ENCODE data around the gene EID3.

EID3 gene

DNA sequence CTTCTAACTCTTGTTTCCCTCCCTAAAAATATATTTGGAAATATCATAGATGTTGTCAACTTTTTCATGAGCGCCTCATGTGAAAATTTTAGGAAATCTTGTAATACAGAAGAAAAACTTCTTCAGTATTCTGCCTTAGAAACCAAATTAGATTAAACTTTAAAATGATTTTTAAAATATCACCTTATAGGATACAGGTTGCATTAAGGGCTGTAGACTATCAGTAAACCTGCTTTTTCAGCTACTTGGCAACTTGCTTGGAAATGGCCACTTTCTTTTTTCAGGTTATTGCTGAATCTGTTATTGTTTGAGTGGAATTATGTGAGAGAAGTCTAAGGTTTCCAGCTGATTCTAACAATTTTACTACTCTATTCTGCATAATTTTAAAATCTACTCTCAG is 9.1 kb downstream of the EID3 start:
- H3K4me1 ChIP-seq (ENCODE audit: control insufficient read depth in 5 of 5, insufficient read depth in 5 of 5, low read length in 5 of 5), result peaks cover 0 to 2% (median under 1%) of the 10 kb centered on the region in 5 donors
- no peaks in the 10 kb centered on the region for H3K9me3 ChIP-seq (ENCODE audit: control insufficient read depth in 5 of 5, low read length in 5 of 5)
- H3K27ac ChIP-seq (ENCODE audit: low read depth, low read length), result no peak overlapping the region
- no peak overlapping the region for H3K9ac ChIP-seq (ENCODE audit: low read length in 5 of 5)
- no peaks in the 10 kb centered on the region for H3K27me3 ChIP-seq (ENCODE audit: control insufficient read depth in 5 of 5, insufficient read depth in 4 of 5, low read length in 5 of 5)
- H3K4me3 ChIP-seq (ENCODE audit: low read depth in 1 of 5, low read length in 5 of 5), result no peak overlapping the region
- H3K36me3 ChIP-seq (ENCODE audit: control insufficient read depth in 5 of 5, insufficient read depth in 5 of 5, low read length in 5 of 5), result peaks cover 35 to 61% (median 44%) of the 10 kb centered on the region in 5 donors

DNA sequence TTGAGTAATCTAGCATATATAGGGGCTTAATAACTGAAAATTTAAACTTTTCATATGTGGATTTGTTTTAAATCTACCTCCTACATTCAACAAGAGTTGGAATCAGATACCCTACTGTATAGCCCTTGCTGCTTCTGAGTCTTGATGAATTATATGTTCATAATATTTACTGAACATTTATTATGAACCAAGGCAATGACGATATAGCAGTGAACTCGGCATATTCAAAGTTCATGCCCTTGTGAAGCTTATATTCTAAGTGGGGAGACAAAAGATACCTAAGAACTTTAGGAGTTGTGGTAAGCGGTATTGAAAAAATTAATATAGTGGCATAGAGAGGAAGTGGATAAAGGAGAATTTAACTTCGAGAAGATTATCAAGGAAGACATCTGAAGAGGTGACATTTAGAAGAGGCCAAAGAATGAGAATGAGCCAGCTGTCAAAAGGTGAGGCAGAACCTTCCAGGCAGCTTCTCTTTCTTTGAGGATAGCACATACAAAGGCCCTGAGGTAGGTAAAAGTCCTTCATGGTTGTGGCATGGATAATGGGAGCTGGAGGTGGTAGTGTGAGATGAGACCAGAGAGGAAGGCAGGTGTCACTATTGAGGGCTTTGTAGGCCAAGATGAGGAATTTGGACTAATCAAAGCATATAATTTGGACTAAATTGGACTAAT is 10.2 kb downstream of the EID3 start:
- H3K4me1 ChIP-seq (ENCODE audit: control insufficient read depth in 5 of 5, insufficient read depth in 5 of 5, low read length in 5 of 5), result no peaks in the 10 kb centered on the region
- no peak overlapping the region for H3K27ac ChIP-seq (ENCODE audit: low read depth, low read length)
- no peak overlapping the region for H3K4me3 ChIP-seq (ENCODE audit: low read depth in 1 of 5, low read length in 5 of 5)
- no peaks in the 10 kb centered on the region for H3K27me3 ChIP-seq (ENCODE audit: control insufficient read depth in 5 of 5, insufficient read depth in 4 of 5, low read length in 5 of 5)
- H3K9me3 ChIP-seq (ENCODE audit: control insufficient read depth in 5 of 5, low read length in 5 of 5), result no peaks in the 10 kb centered on the region
- no peak overlapping the region for H3K9ac ChIP-seq (ENCODE audit: low read length in 5 of 5)
- peaks cover 35 to 70% (median 47%) of the 10 kb centered on the region in 5 donors for H3K36me3 ChIP-seq (ENCODE audit: control insufficient read depth in 5 of 5, insufficient read depth in 5 of 5, low read length in 5 of 5)

DNA sequence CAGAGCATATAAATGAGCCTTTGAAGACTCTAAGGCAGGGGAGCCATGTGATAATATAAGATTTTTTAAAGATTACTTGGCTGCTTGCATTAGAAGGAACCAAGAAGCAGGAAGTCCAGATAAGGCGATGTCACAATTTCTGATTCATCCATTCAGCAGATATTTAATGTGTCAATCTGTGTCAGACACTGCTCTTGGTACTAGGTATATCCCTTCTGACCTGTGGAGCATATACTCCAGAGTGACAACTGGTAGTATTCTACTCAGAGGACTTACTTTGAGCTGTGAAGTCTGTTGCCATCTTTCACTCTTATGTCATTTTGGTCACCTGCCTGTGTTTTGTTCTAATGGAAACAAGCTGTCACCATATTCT is 10.7 kb downstream of the EID3 start:
- no peak overlapping the region for H3K27ac ChIP-seq (ENCODE audit: low read depth, low read length)
- H3K36me3 ChIP-seq (ENCODE audit: control insufficient read depth in 5 of 5, insufficient read depth in 5 of 5, low read length in 5 of 5), result peaks cover 41 to 75% (median 50%) of the 10 kb centered on the region in 5 donors
- no peaks in the 10 kb centered on the region for H3K4me1 ChIP-seq (ENCODE audit: control insufficient read depth in 5 of 5, insufficient read depth in 5 of 5, low read length in 5 of 5)
- H3K27me3 ChIP-seq (ENCODE audit: control insufficient read depth in 5 of 5, insufficient read depth in 4 of 5, low read length in 5 of 5), result no peaks in the 10 kb centered on the region
- H3K4me3 ChIP-seq (ENCODE audit: low read depth in 1 of 5, low read length in 5 of 5), result no peak overlapping the region
- no peaks in the 10 kb centered on the region for H3K9me3 ChIP-seq (ENCODE audit: control insufficient read depth in 5 of 5, low read length in 5 of 5)
- H3K9ac ChIP-seq (ENCODE audit: low read length in 5 of 5), result no peak overlapping the region

DNA sequence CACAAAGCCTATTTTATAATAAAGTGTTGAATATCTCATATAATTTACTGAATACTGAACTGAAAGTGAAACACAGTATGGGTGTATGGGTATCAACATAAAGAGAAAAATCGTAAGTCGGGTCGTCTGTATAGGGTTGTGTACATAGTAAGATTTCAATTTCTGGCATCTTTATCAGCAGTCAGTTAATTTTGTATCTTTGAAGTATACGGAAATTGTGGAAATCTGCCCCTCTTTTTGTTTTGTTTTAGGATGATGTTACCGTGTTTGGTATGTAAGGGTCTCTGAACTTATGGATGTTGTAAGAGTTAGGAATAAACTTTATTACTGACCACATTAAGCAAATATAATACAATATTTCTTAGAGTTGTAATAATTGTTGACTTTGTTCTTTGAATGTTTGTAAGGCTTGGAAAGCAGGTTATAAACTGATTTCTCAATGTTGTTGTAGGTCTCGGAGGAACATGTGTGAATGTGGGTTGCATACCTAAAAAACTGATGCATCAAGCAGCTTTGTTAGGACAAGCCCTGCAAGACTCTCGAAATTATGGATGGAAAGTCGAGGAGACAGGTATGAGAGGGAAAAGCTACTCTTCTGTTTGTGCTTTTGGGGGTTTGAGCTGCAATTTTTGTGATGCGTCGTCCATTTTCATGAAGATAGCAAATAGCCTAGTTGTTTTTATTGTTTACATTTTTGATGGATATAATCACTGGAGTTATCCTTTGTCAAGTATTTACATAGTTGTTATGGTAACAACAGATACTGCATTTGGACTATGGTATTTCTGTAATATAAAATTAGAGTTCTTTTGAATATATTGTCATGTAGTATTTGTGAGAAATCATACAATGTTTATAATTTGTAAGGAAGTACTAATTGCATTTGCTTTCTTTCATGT is 12.0 kb downstream of the EID3 start:
- Histone ChIP-seq H3K4me1 (ENCODE audit: control insufficient read depth in 5 of 5, insufficient read depth in 5 of 5, low read length in 5 of 5) (no peaks in the 10 kb centered on the region), H3K9ac (ENCODE audit: low read length in 5 of 5) (no peak overlapping the region), H3K9me3 (ENCODE audit: control insufficient read depth in 5 of 5, low read length in 5 of 5) (no peaks in the 10 kb centered on the region), H3K27ac (ENCODE audit: low read depth, low read length) (no peak overlapping the region), H3K4me3 (ENCODE audit: low read depth in 1 of 5, low read length in 5 of 5) (no peak overlapping the region), H3K36me3 (ENCODE audit: control insufficient read depth in 5 of 5, insufficient read depth in 5 of 5, low read length in 5 of 5) (peaks cover 51 to 85% (median 63%) of the 10 kb centered on the region in 5 donors), H3K27me3 (ENCODE audit: control insufficient read depth in 5 of 5, insufficient read depth in 4 of 5, low read length in 5 of 5) (no peaks in the 10 kb centered on the region)

DNA sequence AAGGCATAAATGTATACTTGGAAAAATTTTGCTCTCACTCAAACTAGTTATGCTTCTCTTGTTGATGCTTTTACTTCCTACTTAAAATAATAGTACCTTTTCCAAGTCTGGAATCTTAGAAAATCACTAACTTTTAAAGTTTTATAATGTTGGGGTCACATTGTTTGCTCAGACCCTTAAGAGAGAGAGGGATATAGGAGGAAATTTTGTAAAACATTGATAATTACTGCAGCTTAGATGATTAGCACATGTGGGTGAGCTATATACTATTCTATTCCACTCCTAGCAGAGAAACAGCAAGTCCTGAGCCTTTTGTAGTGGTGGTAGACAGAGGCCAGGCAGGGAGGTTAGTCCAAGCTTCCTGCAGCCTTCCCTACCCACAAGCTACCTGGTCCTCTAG is 13.4 kb downstream of the EID3 start:
- peaks cover 61 to 94% (median 76%) of the 10 kb centered on the region in 5 donors for H3K36me3 ChIP-seq (ENCODE audit: control insufficient read depth in 5 of 5, insufficient read depth in 5 of 5, low read length in 5 of 5)
- no peak overlapping the region for H3K9ac ChIP-seq (ENCODE audit: low read length in 5 of 5)
- H3K9me3 ChIP-seq (ENCODE audit: control insufficient read depth in 5 of 5, low read length in 5 of 5), result no peaks in the 10 kb centered on the region
- no peak overlapping the region for H3K4me3 ChIP-seq (ENCODE audit: low read depth in 1 of 5, low read length in 5 of 5)
- H3K4me1 ChIP-seq (ENCODE audit: control insufficient read depth in 5 of 5, insufficient read depth in 5 of 5, low read length in 5 of 5), result no peaks in the 10 kb centered on the region
- H3K27me3 ChIP-seq (ENCODE audit: control insufficient read depth in 5 of 5, insufficient read depth in 4 of 5, low read length in 5 of 5), result no peaks in the 10 kb centered on the region
- no peak overlapping the region for H3K27ac ChIP-seq (ENCODE audit: low read depth, low read length)

DNA sequence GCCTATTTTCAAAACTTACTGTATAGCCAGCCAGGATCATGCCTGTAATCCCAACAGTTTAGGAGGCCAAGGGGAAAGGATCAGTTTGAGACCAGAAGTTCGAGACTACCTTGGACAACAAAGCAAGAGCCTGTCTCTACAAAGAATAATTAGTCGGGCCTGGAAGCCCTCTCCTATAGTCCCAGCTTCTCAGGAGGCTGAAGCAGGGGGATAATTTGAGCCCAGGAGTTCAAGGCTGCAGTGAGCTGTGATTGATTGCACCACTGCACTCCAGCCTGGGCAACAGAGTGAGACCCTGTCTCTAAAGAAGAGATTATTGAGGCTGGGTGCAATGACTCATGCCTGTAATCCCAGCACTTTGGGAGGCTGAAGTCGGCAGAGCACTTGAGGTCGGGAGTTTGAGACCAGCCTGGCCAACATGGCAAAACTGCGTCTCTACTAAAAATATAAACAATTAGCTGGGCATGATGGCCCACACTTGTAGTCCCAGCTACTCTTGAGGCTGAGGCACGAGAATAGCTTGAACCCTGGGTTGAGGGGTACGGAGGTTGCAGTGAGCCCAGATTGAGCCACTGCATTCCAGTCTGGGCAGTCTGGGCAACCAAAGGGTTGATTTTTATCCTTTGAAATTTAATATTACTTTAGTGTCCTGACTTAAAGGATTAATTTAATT is 14.1 kb downstream of the EID3 start:
- Histone ChIP-seq H3K4me1 (ENCODE audit: control insufficient read depth in 5 of 5, insufficient read depth in 5 of 5, low read length in 5 of 5) (no peaks in the 10 kb centered on the region), H3K9me3 (ENCODE audit: control insufficient read depth in 5 of 5, low read length in 5 of 5) (no peaks in the 10 kb centered on the region), H3K4me3 (ENCODE audit: low read depth in 1 of 5, low read length in 5 of 5) (no peak overlapping the region), H3K36me3 (ENCODE audit: control insufficient read depth in 5 of 5, insufficient read depth in 5 of 5, low read length in 5 of 5) (peaks cover 58 to 94% (median 71%) of the 10 kb centered on the region in 5 donors), H3K27me3 (ENCODE audit: control insufficient read depth in 5 of 5, insufficient read depth in 4 of 5, low read length in 5 of 5) (no peaks in the 10 kb centered on the region), H3K27ac (ENCODE audit: low read depth, low read length) (no peak overlapping the region), H3K9ac (ENCODE audit: low read length in 5 of 5) (no peak overlapping the region)

DNA sequence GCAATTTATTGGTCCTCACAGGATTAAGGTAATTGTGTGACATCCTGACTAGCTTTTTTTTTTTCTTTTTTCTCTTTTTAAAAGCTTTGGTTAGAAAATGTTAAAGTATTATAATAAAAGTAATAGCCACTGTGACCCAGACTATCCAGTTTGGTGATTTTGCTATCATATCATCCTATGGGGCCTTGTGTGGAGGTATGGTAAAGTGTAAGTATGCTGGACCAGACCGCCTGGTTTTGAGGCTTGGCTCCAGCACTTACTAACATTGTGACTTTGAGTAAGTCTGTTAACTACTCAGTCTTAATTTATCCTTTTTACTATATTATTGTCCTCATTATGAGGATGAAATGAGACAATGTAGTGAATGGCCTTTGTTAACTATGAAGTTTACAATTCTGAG is 15.5 kb downstream of the EID3 start:
- H3K36me3 ChIP-seq (ENCODE audit: control insufficient read depth in 5 of 5, insufficient read depth in 5 of 5, low read length in 5 of 5), result peaks cover 49 to 80% (median 61%) of the 10 kb centered on the region in 5 donors
- no peak overlapping the region for H3K27ac ChIP-seq (ENCODE audit: low read depth, low read length)
- no peak overlapping the region for H3K4me3 ChIP-seq (ENCODE audit: low read depth in 1 of 5, low read length in 5 of 5)
- no peaks in the 10 kb centered on the region for H3K4me1 ChIP-seq (ENCODE audit: control insufficient read depth in 5 of 5, insufficient read depth in 5 of 5, low read length in 5 of 5)
- no peak overlapping the region for H3K9ac ChIP-seq (ENCODE audit: low read length in 5 of 5)
- H3K9me3 ChIP-seq (ENCODE audit: control insufficient read depth in 5 of 5, low read length in 5 of 5), result no peaks in the 10 kb centered on the region
- no peaks in the 10 kb centered on the region for H3K27me3 ChIP-seq (ENCODE audit: control insufficient read depth in 5 of 5, insufficient read depth in 4 of 5, low read length in 5 of 5)

DNA sequence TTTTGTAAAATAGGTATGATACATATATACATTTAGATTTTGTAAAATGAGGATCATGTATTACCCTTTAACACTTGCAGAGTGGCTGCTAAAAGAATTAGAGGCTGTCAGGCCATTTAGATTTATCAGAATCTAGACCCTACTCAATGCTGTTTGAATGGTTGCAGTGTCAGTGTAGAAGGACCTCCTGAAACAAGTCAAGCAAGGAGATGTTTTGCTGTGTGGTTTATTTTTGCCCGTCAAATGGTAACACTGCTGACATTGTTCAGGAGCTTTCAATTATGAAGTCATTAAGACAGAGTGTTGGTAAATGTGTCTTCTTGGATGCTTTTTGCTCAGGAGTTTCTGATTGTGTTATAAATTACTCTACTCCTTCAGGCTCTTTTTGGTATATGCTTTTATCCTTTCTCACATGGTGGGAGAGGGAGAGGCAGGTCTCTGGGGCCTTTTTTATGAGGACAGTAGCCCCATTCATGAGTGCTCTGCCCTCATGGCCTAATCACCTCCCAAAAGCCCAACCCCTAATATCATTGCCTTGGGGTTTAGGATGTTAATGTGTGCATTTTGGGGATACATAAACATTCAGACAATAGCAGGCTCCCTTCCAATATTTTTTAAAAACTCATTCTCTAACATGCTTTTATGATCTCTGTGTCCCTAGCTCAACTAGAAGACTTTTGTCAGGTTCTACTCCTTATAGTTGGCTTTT is 16.5 kb downstream of the EID3 start:
- no peak overlapping the region for H3K4me3 ChIP-seq (ENCODE audit: low read depth in 1 of 5, low read length in 5 of 5)
- H3K4me1 ChIP-seq (ENCODE audit: control insufficient read depth in 5 of 5, insufficient read depth in 5 of 5, low read length in 5 of 5), result no peaks in the 10 kb centered on the region
- no peaks in the 10 kb centered on the region for H3K9me3 ChIP-seq (ENCODE audit: control insufficient read depth in 5 of 5, low read length in 5 of 5)
- H3K27me3 ChIP-seq (ENCODE audit: control insufficient read depth in 5 of 5, insufficient read depth in 4 of 5, low read length in 5 of 5), result no peaks in the 10 kb centered on the region
- no peak overlapping the region for H3K27ac ChIP-seq (ENCODE audit: low read depth, low read length)
- H3K9ac ChIP-seq (ENCODE audit: low read length in 5 of 5), result no peak overlapping the region
- peaks cover 47 to 78% (median 61%) of the 10 kb centered on the region in 5 donors for H3K36me3 ChIP-seq (ENCODE audit: control insufficient read depth in 5 of 5, insufficient read depth in 5 of 5, low read length in 5 of 5)

DNA sequence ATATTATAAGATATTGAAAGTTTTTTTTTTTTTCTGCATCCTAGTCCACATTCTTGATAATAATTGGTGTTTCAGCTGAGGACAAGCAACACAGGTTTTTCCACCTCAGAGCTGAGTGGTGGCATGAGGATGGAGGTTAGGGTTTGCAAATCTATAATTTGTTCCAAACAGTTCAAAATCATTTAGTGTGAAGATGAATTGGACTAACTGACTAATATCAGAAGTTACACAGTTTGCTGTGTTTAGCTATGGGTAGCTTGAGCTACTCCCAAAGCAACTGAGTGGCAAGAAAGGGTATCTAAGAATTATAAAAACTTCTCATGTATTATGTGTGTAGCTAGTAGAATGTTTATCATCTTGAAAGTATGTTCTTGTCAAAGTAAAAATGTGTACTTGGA is 17.1 kb downstream of the EID3 start:
- Histone ChIP-seq H3K9me3 (ENCODE audit: control insufficient read depth in 5 of 5, low read length in 5 of 5) (no peaks in the 10 kb centered on the region), H3K4me3 (ENCODE audit: low read depth in 1 of 5, low read length in 5 of 5) (no peak overlapping the region), H3K9ac (ENCODE audit: low read length in 5 of 5) (no peak overlapping the region), H3K27ac (ENCODE audit: low read depth, low read length) (no peak overlapping the region), H3K4me1 (ENCODE audit: control insufficient read depth in 5 of 5, insufficient read depth in 5 of 5, low read length in 5 of 5) (no peaks in the 10 kb centered on the region), H3K36me3 (ENCODE audit: control insufficient read depth in 5 of 5, insufficient read depth in 5 of 5, low read length in 5 of 5) (peaks cover 49 to 78% (median 58%) of the 10 kb centered on the region in 5 donors), H3K27me3 (ENCODE audit: control insufficient read depth in 5 of 5, insufficient read depth in 4 of 5, low read length in 5 of 5) (no peaks in the 10 kb centered on the region)

Measured in subcutaneous abdominal adipose tissue (tissue), 5 donors.